Esophagus squamous epithelium (tissue), 4 donors: ENCODE results near the gene PTPN21.

ENCODE experiments used
- POLR2A ChIP-seq, 4 donors: fragments of 450-650 bp; IDR thresholded peaks; one replicate each; pipeline ENCODE4 v1.6.1; 2017; ENCODE audit warnings: antibody characterized with exemption in 4 of 4, mild to moderate bottlenecking in 4 of 4, moderate library complexity in 3 of 4
- TF ChIP-seq, protein P1 (sequence below), 6 experiments: fragments of 450-650 bp in 4 of 6; fragments of 200-600 bp in 2 of 6; sonication (generic) in 2 of 6; IDR thresholded peaks; one replicate each; pipeline ENCODE4 v1.5.1; 2016 to 2019; ENCODE audit warnings: antibody characterized with exemption in 6 of 6, mild to moderate bottlenecking in 4 of 6, moderate library complexity in 4 of 6

DNA sequence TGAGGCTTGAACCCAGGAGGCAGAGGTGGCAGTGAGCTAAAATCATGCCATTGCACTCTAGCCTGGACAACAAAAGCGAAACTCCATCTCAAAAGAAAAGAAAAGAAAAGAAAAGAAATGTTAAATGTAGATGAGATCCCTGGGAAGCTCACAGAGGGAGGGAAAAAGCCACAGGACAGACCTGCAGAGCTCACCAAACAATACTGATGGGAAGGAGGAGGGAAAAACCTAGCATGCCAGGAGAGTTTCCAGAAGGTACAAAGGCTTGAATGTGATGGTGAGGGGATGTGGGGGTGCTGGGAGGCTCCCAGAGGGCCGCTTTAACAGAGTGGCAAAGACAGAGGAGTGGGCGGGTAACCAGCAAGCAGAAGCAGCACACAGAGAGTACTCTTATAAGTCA is 72.3 kb downstream of the PTPN21 start:
- TF ChIP-seq POLR2A (IDR thresholded peaks at IDR 0.05) = no peak
- TF ChIP-seq, protein P1, sequence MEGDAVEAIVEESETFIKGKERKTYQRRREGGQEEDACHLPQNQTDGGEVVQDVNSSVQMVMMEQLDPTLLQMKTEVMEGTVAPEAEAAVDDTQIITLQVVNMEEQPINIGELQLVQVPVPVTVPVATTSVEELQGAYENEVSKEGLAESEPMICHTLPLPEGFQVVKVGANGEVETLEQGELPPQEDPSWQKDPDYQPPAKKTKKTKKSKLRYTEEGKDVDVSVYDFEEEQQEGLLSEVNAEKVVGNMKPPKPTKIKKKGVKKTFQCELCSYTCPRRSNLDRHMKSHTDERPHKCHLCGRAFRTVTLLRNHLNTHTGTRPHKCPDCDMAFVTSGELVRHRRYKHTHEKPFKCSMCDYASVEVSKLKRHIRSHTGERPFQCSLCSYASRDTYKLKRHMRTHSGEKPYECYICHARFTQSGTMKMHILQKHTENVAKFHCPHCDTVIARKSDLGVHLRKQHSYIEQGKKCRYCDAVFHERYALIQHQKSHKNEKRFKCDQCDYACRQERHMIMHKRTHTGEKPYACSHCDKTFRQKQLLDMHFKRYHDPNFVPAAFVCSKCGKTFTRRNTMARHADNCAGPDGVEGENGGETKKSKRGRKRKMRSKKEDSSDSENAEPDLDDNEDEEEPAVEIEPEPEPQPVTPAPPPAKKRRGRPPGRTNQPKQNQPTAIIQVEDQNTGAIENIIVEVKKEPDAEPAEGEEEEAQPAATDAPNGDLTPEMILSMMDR (IDR thresholded peaks at IDR 0.05) = no peak
